Measurements from ENCODE around the gene TSFM. TPM values are rescaled to one million over a fixed set of nuclear protein-coding genes. Genes with fewer than 3 reads are reported as not detected.
A peak's percentile ranks its signal among the peaks of the same experiment; 100 is the strongest.

Gene TSFM
- total and polyA plus RNA-seq, 9 of the 15 experiments (the other 6 are each of a cell fraction or from before 2014, with no cell fraction given), result 44.6 to 198 (median 60.2) TPM

- intact Hi-C loops (cut with micrococcal nuclease), result no loop called here
- H3K9ac ChIP-seq (ENCODE audit: insufficient read depth in 1 of 2, low read depth in 2 of 2, low read length in 2 of 2), result peak within 1 kb of the TSS; percentile 62 to 90
- H3K27me3 ChIP-seq (ENCODE audit: control insufficient read depth in 2 of 2, insufficient read depth in 2 of 2, low read length in 2 of 2), result no peaks in the 10 kb centered on the region
- H2AFZ ChIP-seq (ENCODE audit: low read depth, low read length), result peak within 1 kb of the TSS; percentile 68
- peak within 1 kb of the TSS; percentile 94 for H3K4me2 ChIP-seq (ENCODE audit: insufficient read depth, low read length)
- H3K9me3 ChIP-seq (replicated peaks; ENCODE audit: control insufficient read depth, insufficient read depth, low read depth, low read length), result no peaks in the 10 kb centered on the region
- no TSS peak for BruUV-seq (replicated peaks)
- H3K4me1 ChIP-seq (replicated peaks in 1 of 2; ENCODE audit: control insufficient read depth in 2 of 2, insufficient read depth in 2 of 2, low read length in 2 of 2), result peaks cover 40 to 41% of the 10 kb centered on the region in 2 experiments
- peaks cover 34% of the 10 kb centered on the region for H3K36me3 ChIP-seq (ENCODE audit: control insufficient read depth, insufficient read depth, low read length)
- peaks cover 39% of the 10 kb centered on the region for H3K79me2 ChIP-seq (ENCODE audit: control insufficient read depth, insufficient read depth, low read length)
- H3K9me1 ChIP-seq (ENCODE audit: control insufficient read depth, insufficient read depth, low read length), result no peaks in the 10 kb centered on the region
- no peak for FAIRE-seq
- POLR2A ChIA-PET, result interaction anchor here (0.9 to 1.0 kb wide), 4 partner anchors 9 to 21 kb away, joined by 3 to 5 read pairs (median 3); partner anchors contain the start of genes EEF1AKMT3 and METTL1
- CTCF ChIA-PET (ENCODE audit: low intra/inter-chr PET ratio), result no interaction called here
- H3K4me3 ChIP-seq, result peak within 1 kb of the TSS; percentile 50
- ATAC-seq, result peak; percentile 60
- in situ Hi-C loops (cut with MboI), result no loop called here
- H3K27ac ChIP-seq (ENCODE audit: extremely low read depth, low read depth, low read length), result peak within 1 kb of the TSS; percentile 71
- WGBS (ENCODE audit: insufficient coverage, low coverage, missing lambda C conversion rate), result 6% methylated on average over 6 of the region's 41 CpGs
- peak; percentile 86 to 89 (median 87) for DNase-seq (ENCODE audit: extremely low read depth in 1 of 4, low spot score in 3 of 4)
- no peaks in the 10 kb centered on the region for H4K20me1 ChIP-seq (replicated peaks; ENCODE audit: control insufficient read depth, insufficient read depth, low read length)
- TF ChIP-seq, protein P1, sequence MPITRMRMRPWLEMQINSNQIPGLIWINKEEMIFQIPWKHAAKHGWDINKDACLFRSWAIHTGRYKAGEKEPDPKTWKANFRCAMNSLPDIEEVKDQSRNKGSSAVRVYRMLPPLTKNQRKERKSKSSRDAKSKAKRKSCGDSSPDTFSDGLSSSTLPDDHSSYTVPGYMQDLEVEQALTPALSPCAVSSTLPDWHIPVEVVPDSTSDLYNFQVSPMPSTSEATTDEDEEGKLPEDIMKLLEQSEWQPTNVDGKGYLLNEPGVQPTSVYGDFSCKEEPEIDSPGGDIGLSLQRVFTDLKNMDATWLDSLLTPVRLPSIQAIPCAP (CRISPR knock-in tag; IDR thresholded peaks at IDR 0.05; ENCODE audit: borderline replicate concordance), result no peak
- no peak for TF ChIP-seq SREBF2 (CRISPR knock-in tag; IDR thresholded peaks at IDR 0.05)
- TF ChIP-seq, protein P2, sequence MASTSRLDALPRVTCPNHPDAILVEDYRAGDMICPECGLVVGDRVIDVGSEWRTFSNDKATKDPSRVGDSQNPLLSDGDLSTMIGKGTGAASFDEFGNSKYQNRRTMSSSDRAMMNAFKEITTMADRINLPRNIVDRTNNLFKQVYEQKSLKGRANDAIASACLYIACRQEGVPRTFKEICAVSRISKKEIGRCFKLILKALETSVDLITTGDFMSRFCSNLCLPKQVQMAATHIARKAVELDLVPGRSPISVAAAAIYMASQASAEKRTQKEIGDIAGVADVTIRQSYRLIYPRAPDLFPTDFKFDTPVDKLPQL (IDR thresholded peaks at IDR 0.05; ENCODE audit: extremely low read depth, insufficient read length), result no peak
- TF ChIP-seq, protein P3, sequence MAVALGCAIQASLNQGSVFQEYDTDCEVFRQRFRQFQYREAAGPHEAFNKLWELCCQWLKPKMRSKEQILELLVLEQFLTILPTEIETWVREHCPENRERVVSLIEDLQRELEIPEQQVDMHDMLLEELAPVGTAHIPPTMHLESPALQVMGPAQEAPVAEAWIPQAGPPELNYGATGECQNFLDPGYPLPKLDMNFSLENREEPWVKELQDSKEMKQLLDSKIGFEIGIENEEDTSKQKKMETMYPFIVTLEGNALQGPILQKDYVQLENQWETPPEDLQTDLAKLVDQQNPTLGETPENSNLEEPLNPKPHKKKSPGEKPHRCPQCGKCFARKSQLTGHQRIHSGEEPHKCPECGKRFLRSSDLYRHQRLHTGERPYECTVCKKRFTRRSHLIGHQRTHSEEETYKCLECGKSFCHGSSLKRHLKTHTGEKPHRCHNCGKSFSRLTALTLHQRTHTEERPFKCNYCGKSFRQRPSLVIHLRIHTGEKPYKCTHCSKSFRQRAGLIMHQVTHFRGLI (CRISPR knock-in tag; IDR thresholded peaks at IDR 0.05), result no peak
- 0 out of 2 replicates have a peak, but pooled peaks have one; percentile 87 for TF ChIP-seq DNMT1 (IDR thresholded peaks at IDR 0.05)
- peak; percentile 41 for TF ChIP-seq KDM5B (IDR thresholded peaks at IDR 0.05; ENCODE audit: insufficient replicate concordance, low read depth, low read length)
- TF ChIP-seq ZEB2 (IDR thresholded peaks at IDR 0.05), result peak; percentile 82
- no peak for TF ChIP-seq TRIM24 (IDR thresholded peaks at IDR 0.05)
- TF ChIP-seq STAG1 (CRISPR knock-in tag; IDR thresholded peaks at IDR 0.05; ENCODE audit: borderline replicate concordance), result no peak
- TF ChIP-seq, protein P4, sequence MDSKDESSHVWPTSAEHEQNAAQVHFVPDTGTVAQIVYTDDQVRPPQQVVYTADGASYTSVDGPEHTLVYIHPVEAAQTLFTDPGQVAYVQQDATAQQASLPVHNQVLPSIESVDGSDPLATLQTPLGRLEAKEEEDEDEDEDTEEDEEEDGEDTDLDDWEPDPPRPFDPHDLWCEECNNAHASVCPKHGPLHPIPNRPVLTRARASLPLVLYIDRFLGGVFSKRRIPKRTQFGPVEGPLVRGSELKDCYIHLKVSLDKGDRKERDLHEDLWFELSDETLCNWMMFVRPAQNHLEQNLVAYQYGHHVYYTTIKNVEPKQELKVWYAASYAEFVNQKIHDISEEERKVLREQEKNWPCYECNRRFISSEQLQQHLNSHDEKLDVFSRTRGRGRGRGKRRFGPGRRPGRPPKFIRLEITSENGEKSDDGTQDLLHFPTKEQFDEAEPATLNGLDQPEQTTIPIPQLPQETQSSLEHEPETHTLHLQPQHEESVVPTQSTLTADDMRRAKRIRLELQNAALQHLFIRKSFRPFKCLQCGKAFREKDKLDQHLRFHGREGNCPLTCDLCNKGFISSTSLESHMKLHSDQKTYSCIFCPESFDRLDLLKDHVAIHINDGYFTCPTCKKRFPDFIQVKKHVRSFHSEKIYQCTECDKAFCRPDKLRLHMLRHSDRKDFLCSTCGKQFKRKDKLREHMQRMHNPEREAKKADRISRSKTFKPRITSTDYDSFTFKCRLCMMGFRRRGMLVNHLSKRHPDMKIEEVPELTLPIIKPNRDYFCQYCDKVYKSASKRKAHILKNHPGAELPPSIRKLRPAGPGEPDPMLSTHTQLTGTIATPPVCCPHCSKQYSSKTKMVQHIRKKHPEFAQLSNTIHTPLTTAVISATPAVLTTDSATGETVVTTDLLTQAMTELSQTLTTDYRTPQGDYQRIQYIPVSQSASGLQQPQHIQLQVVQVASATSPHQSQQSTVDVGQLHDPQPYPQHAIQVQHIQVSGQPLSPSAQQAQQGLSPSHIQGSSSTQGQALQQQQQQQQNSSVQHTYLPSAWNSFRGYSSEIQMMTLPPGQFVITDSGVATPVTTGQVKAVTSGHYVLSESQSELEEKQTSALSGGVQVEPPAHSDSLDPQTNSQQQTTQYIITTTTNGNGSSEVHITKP (IDR thresholded peaks at IDR 0.05; ENCODE audit: partially characterized antibody), result peak; percentile 59
- peak; percentile 30; the same call in 1 of the 2 replicates for TF ChIP-seq SMARCE1 (IDR thresholded peaks at IDR 0.05)
- no peak for TF ChIP-seq ZFP30 (CRISPR knock-in tag; IDR thresholded peaks at IDR 0.05; ENCODE audit: borderline replicate concordance)
- no peak for TF ChIP-seq ARID2 (IDR thresholded peaks at IDR 0.05)
- TF ChIP-seq MYNN (IDR thresholded peaks at IDR 0.05), result no peak
- no peak for TF ChIP-seq MYNN (CRISPR knock-in tag; IDR thresholded peaks at IDR 0.05)
- peak; percentile 54 for TF ChIP-seq BHLHE40 (IDR thresholded peaks at IDR 0.05; ENCODE audit: low read length)
Observed at GRCh38 chr12:57754411-57755193, 28.0 kb upstream of the TSFM start, which contains the start of gene MARCHF9. Gene MARCHF9 (plus strand): TSS chr12:57755103. CDS start chr12:57755529, 426 bp downstream.

Data from K562 (cell line).